NOMO-1 (cell line): ENCODE measurements around the gene BCAN.
A peak's percentile ranks its signal among the peaks of the same experiment; 100 is the strongest.
"Not testable (repeated sequence)": the region's sequence is repeated elsewhere in the genome, so short reads cannot be mapped to it uniquely, and the experiment has no call there.

Experiments used
- DNase-seq, 2 experiments: peaks; one replicate each; lab custom pipeline; 2025; ENCODE audit not compliant: unreplicated experiment in 2 of 2; lab: John Stamatoyannopoulos, UW

The BCAN gene, protein sequence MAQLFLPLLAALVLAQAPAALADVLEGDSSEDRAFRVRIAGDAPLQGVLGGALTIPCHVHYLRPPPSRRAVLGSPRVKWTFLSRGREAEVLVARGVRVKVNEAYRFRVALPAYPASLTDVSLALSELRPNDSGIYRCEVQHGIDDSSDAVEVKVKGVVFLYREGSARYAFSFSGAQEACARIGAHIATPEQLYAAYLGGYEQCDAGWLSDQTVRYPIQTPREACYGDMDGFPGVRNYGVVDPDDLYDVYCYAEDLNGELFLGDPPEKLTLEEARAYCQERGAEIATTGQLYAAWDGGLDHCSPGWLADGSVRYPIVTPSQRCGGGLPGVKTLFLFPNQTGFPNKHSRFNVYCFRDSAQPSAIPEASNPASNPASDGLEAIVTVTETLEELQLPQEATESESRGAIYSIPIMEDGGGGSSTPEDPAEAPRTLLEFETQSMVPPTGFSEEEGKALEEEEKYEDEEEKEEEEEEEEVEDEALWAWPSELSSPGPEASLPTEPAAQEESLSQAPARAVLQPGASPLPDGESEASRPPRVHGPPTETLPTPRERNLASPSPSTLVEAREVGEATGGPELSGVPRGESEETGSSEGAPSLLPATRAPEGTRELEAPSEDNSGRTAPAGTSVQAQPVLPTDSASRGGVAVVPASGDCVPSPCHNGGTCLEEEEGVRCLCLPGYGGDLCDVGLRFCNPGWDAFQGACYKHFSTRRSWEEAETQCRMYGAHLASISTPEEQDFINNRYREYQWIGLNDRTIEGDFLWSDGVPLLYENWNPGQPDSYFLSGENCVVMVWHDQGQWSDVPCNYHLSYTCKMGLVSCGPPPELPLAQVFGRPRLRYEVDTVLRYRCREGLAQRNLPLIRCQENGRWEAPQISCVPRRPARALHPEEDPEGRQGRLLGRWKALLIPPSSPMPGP

DNA sequence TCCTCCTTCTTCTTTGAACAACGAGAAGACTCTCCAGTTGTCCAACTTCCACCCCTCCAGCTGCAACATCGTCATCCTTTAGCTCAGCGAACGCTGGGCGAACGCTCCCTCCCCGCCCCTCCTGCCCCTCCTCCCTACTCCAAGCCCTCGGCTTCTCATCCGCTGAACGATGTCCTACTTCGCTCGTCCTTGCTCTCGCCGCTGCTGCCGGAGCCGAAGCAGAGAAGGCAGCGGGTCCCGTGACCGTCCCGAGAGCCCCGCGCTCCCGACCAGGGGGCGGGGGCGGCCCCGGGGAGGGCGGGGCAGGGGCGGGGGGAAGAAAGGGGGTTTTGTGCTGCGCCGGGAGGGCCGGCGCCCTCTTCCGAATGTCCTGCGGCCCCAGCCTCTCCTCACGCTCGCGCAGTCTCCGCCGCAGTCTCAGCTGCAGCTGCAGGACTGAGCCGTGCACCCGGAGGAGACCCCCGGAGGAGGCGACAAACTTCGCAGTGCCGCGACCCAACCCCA, at the start of gene BCAN:
BCAN (plus strand) TSS at position 357 of the 504 bp plus-strand sequence. CDS start 3,938 bp downstream, outside the sequence.
- DNase-seq: no peak

- no peak for DNase-seq
Measured at GRCh38 chr1:156592158-156592909, 49.6 kb upstream of the BCAN start.

DNA sequence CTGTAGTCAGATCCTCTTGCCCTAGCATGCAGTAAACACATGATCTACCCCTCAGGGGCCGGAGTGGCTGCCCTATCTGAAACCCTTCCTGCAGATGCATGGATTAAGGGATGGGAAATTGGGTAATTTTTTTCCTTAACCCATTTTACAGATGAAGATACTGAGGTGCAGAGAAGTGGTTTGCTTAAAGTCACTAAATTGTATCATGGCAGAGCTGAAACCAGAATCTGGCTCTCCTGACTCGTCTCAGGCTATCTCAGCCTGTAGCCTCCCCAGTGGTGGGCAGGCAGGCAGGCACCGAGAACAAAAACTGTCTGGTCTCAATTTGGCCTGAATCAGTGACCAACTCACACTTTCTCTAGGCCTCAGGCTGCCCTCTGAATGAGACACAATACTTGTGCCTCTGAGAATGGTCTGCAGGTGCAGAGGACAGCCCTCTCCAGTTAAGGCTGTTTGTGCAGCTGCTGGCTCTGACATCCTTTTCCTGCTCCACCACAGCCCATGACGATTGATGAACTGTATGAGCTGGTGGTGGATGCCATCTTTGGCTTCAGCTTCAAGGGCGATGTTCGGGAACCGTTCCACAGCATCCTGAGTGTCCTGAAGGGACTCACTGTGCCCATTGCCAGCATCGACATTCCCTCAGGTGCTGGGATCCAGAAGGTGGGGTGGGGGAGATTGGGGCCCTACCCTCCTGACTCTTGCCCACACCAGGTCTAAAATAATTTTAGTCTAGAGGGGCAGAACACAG, 48.8 kb upstream of the BCAN start:
- DNase-seq: no peak

DNA sequence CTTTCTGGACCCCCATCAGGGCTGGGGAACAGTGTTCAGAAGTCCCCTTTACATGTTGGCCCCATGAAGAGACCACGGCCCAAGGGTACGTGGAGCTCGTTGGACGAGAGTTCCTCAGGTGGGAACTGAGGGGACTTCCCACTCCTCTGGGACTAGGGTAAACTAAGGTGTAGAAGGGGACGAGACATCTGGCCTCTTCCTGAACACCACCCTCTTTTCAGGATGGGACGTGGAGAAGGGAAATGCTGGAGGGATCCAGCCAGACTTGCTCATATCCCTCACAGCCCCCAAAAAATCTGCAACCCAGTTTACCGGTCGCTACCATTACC, 48.3 kb upstream of the BCAN start:
- no peak for DNase-seq

DNA sequence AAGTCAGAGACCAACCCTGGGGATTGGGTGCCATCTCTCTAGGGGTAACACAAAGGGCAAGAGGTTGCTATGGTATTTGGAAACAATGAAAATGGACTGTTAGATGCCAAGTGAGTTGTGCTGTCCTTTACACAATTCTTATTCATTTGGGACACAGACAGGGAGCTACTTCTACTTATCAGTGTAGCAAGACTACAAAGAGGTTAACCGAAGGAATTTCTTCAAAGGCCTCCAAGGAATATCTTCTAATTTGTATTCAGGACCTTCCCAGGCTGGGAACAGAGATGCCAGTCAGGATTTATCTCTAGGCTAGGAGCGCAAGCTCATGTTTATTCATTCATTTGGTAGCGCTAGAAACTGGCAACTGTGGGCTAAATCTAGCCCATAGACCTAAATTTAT, 47.7 kb upstream of the BCAN start:
- DNase-seq: no peak

DNA sequence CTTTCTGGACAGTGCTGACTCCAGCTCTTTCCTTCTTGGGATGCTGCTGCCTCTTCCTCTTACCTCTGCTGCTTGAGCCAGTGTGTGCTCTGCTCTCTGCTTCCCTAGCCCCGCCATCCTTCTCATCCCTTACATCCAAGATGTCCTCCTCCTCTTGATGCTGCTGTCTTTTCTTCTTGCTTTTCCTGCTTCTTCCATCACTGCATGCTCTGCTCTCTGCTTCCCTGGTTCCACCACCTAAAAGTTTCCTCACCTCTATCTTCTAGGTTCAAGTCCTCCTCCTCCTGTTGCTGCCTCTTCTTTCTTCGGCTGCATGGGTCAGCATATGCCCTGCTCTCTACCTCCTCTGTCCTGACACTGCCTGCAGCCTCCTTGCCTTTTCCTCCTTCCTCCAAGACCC, 46.9 kb upstream of the BCAN start:
- no peak for DNase-seq

- no peak for DNase-seq
Measured at GRCh38 chr1:156596426-156596825, 45.5 kb upstream of the BCAN start.

- DNase-seq: no peak
Measured at GRCh38 chr1:156598125-156598524, 43.8 kb upstream of the BCAN start.

DNA sequence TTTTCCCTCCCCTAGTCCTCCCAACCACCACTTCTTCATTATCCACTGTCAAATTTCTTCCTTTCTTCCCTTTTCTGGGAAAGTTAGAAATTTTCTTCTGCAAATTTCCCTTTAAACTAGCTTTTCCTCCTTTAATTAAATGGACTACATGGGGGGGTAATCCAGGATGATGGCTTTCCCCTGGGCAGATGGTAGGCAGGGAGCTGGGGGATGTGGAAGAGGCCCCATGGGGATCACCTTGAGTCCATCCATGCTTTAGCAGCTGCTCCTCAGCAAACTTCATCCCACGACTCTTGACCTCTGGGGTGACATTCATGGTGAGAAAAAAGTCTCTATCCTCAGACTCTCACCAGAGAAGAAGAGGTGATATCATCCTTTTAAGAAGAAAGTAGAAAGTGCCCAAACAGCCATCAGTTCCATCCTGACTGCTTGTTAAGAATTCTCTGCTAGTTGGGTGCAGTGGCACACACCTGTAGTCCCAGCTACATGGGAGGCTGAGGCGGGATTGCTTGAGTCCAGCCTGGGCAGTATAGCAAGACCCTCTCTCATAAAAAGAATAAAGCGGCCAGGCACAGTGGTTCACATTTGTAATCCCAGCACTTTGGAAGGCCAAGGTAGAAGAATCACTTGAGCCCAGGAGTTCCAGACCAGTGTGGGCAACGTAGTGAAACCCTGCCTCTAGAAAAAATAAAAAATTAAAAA, 43.0 kb upstream of the BCAN start:
- no peak for DNase-seq

DNA sequence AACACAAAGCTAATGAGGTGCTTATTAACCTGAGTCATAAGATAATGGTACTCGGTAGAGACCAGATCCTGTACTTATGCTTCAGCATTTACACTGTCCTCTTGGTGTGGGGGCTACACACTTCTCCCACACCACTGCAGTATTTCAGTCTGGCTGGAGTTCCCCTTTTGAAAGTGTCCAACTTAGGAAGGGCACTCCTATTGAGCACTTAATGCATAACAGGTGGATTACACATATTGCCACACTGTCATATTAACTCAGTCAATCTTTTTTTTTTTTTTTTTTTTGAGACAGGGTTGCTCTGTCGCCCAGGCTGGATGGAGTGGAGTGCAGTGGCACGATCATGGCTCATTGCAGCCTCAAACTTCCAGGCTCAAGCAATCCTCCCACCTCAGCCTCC, 42.1 kb upstream of the BCAN start:
- peak; percentile 49 to 80 for DNase-seq

DNA sequence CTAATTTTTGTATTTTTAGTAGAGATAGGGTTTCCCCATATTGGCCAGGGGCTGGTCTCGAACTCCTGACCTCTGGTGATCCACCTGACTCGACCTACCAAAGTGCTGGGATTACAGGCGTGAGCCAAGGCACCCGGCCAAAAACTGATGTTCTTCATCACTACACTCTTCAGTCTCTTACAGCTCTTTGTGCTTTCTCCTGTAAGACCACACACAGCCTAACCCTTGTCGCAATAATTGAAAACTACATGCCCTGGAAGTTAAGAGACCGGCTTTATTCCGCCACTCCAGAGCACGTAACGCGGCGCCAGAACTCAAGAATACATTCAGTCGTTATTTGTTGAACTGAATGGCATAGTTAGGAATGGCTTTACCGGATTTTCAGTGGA, 41.2 kb upstream of the BCAN start:
- DNase-seq: no peak

DNA sequence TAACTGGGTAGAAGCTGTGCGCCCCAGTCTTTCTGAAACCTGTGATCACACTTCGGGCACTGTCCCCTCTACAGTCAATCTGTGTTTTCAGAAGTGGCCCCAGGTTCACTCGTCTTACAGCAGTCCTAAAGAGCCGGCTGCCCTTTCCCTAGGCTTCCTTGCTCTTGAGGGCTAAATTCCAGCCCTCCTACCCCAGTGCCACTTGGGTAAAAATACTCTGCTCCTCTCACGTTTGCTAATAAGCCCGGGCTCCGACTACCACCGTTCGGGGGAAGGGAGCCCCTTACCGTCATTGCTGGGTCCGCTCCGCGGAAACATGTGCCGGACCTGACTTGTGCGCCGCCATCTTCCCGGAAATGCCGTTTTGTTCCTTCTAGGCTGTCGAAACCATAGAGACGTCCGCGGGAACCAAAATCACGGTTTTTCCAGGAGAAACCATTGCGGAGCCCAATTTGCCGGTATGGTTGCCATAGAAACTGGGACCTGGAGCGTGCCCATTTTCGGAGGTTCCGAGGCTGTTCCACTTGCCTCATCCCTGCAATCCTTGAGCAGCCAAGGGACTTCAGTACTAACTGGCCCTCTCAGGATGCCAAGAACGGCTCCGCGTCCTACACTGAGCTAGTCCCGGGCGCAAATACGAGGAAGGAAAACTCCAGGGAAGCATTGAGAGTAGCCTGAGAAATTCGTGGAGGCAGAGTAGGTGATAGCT, 40.6 kb upstream of the BCAN start, which contains the start of gene GPATCH4:
GPATCH4 (minus strand) TSS at position 358 of the 709 bp plus-strand sequence.
- DNase-seq: peak; percentile 67

DNA sequence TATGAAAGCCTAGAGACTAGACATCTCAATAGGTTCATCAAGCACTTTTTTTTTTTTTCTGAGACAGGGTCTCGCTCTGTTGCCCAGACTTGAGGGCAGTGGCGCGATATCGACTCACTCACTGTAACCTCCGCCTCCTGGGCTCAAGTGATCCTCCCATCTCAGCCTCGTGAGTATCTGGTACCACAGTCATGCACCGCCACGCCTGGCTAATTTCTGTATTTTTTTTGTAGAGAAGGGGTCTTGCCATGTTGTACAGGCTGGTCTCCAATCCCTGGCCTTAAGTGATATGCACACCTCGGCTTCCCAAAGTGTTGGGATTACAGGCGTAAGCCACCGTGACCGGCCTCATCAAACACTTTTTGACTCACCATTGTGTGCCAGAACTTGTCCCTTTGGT, 40.0 kb upstream of the BCAN start:
- DNase-seq: no peak

GRCh38 chr1:156602557-156602993, 39.3 kb upstream of the BCAN start:
- DNase-seq: no peak

DNA sequence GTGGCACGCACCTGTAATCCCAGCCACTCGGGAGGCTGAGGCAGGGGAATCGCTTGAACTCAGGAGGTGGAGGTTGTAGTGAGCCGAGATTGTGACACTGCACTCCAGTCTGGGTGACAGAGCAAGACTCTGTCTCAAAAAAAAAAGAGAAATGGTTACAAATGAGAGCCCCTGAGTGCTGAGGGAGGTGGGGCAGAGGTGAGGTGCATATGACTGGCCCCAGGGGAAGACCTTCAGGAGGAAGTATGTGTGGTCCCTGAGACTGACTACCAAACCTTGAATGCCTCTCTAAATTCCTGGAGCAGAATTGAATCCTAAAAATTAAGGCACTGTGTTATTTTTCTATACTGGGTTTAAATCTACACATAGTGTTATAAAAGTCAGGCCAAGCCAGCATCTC, 34.6 kb upstream of the BCAN start:
- not testable (repeated sequence) for DNase-seq

GRCh38 chr1:156608036-156608674, 33.8 kb upstream of the BCAN start:
- DNase-seq: peak; percentile 63 to 88

- peak; percentile 22 to 41 for DNase-seq
Measured at GRCh38 chr1:156608981-156609380, 32.9 kb upstream of the BCAN start.

GRCh38 chr1:156610072-156610471, 31.8 kb upstream of the BCAN start:
- DNase-seq: not testable (repeated sequence)
